IPS-20b (cell line): ENCODE results near the gene CDKN2AIPNL.
"Not testable (repeated sequence)": the region's sequence is repeated elsewhere in the genome, so short reads cannot be mapped to it uniquely, and the experiment has no call there.

Experiments
- H3K27ac ChIP-seq: one replicate; pipeline ENCODE4 v1.5.1; 2013; ENCODE audit warnings: low read length
- H3K27me3 ChIP-seq: 2 replicates; pipeline ENCODE4 v1.6.1; 2013; ENCODE audit warnings: mild to moderate bottlenecking, low read length, inconsistent platforms; ENCODE audit not compliant: insufficient read depth
- H3K36me3 ChIP-seq: 2 replicates; pipeline ENCODE4 v1.6.1; 2013; ENCODE audit warnings: low read depth, mild to moderate bottlenecking, inconsistent platforms, low read length, moderate library complexity; ENCODE audit not compliant: insufficient read depth
- H3K4me1 ChIP-seq: 2 replicates; pipeline ENCODE4 v1.6.1; 2013; ENCODE audit warnings: mild to moderate bottlenecking, control low read depth, inconsistent platforms, low read length, moderate library complexity; ENCODE audit not compliant: insufficient read depth
- H3K4me3 ChIP-seq: 2 replicates; pipeline ENCODE4 v1.5.1; 2013; ENCODE audit warnings: mild to moderate bottlenecking, low read length, inconsistent platforms
- H3K9ac ChIP-seq: 2 replicates; pipeline ENCODE4 v1.6.1; 2013; ENCODE audit warnings: low read depth, mild to moderate bottlenecking, inconsistent platforms, low read length, moderate library complexity
- H3K9me3 ChIP-seq: 2 replicates; pipeline ENCODE4 v1.6.1; 2013; ENCODE audit warnings: mild to moderate bottlenecking, low read depth, low read length, inconsistent platforms; ENCODE audit not compliant: insufficient read depth

Gene CDKN2AIPNL

DNA sequence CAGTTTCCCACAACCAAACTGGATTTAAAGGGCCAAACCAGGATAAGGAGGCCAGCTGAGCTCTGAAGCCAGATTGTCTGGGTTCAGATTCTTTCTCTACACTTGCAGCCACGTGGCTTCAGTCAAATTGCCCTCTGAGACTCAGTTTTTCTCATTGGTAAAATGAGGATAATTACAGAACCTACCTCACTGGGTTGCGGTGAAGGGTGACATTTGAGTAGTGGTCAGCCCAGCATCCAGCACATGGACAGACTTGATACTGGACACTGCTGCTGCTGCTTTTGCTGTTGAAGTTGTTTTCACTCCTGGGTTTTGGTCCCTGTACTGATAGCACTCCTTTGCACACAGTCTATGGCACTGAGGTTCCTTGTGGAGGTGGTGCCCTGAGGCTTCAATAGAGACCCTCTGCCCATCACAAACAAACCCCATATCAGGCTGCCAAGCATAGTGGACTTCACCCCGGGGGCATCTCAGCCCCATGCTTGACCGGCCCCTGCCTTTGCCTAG, 25.7 kb upstream of the CDKN2AIPNL start:
- no peak overlapping the region for H3K9ac ChIP-seq
- H3K4me3 ChIP-seq: no peak overlapping the region
- H3K9me3 ChIP-seq: no peaks in the 10 kb centered on the region
- no peaks in the 10 kb centered on the region for H3K27me3 ChIP-seq
- peaks cover 19% of the 10 kb centered on the region; the same call in 1 of the 2 replicates for H3K4me1 ChIP-seq
- H3K27ac ChIP-seq: no peak overlapping the region
- peaks cover 4% of the 10 kb centered on the region; the same call in 1 of the 2 replicates for H3K36me3 ChIP-seq

DNA sequence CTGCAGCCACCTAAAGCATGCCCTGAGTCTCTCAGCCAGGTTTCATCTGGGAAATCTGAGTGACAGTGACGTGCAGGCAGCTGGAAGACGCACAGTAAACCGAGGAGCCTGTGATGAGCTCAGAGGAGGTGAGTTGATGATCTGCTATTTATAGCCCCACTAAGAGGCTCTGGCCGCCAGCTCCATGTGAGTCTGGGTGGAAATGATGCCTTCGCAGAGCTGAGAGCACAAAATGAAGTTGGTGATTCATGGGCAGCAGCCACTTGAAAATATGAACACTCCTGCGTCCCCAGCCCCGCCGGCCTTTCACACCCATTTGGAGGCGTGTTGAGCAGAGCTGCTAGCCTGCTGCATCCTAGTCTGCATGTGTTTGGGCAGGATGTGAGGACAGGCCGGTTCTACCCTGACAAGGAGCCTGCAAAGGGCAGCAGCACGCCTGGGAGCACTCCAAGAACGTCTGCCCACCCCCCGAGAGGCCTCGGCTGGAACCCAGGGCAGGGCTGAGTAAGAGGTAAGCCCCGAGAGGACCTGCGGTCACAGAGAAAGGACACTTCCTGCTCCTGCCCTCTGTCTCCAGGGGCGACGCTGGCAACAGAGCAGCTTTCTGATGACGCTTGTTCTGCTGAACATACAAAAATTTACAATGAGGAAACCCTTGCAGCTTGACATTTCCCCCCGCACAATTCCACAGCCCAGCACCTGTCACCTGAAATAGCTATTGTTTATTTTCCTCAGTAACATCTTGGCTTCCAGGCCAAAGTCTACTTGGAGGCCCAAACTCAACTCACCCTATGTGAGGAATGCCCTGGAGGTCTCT, 25.1 kb upstream of the CDKN2AIPNL start:
- peaks cover 4% of the 10 kb centered on the region; the same call in 1 of the 2 replicates for H3K36me3 ChIP-seq
- H3K4me3 ChIP-seq: no peak overlapping the region
- no peaks in the 10 kb centered on the region for H3K9me3 ChIP-seq
- no peak overlapping the region for H3K27ac ChIP-seq
- H3K27me3 ChIP-seq: no peaks in the 10 kb centered on the region
- H3K9ac ChIP-seq: no peak overlapping the region
- H3K4me1 ChIP-seq: peaks cover 19% of the 10 kb centered on the region; the same call in 1 of the 2 replicates

DNA sequence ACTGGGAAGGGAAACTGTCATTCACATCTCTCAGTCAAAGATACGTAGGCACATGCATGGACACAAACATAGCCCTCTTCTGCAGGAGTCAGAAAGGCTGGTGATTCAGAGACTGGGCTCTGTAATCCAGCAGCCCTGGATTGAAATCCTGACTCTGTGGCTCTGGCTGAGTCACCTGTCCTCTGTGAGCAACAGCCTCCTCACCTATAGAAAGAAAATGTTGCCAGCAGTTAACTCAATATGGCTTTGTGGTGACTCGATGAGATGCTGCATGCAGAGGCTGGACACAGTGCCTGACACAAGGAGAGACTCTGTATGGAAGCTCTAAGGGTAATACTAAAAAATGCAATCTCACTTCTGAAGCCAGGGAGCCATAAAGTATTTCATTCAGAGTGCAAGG, 23.9 kb upstream of the CDKN2AIPNL start:
- no peak overlapping the region for H3K27ac ChIP-seq
- peaks cover 4% of the 10 kb centered on the region; the same call in 1 of the 2 replicates for H3K36me3 ChIP-seq
- H3K4me3 ChIP-seq: no peak overlapping the region
- H3K27me3 ChIP-seq: no peaks in the 10 kb centered on the region
- no peak overlapping the region for H3K9ac ChIP-seq
- H3K4me1 ChIP-seq: peaks cover 17% of the 10 kb centered on the region; the same call in 1 of the 2 replicates
- H3K9me3 ChIP-seq: no peaks in the 10 kb centered on the region

DNA sequence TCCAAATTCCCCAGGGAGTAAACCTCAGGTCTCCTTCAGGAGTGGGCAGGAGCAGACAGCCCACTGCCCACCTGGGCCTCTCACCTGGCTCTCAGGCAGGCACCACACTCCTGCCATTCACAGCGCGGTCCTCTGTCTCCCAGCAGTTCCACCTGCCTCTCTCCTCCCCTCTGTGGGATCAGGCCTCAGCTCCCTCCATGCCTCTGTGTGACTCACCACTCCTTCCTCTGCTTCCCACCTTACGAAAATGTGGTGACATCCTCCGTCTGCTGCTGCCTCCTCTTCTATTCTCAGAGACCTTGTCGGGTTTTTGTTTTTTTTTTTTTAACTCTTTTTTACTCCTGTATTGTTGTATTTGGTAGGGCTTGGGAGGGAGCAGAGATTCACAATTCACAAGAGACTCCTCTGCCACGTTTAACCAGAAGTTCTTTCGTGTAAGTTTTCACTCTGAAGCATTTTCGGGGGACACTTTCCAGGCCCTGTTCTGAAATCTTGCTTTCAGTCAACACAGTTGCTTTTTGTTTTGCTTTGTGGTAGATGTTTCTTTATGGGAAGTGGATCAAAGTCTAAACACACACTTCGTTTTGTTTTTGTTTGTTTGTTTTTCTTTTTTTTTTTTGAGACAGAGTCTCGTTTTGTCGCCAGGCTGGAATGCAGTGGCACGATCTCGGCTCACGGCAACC, 21.1 kb upstream of the CDKN2AIPNL start:
- H3K4me3 ChIP-seq: no peak overlapping the region
- no peaks in the 10 kb centered on the region for H3K9me3 ChIP-seq
- H3K4me1 ChIP-seq: peaks cover 35% of the 10 kb centered on the region
- no peak overlapping the region for H3K9ac ChIP-seq
- H3K27ac ChIP-seq: no peak overlapping the region
- H3K27me3 ChIP-seq: no peaks in the 10 kb centered on the region
- H3K36me3 ChIP-seq: peaks cover 4% of the 10 kb centered on the region; the same call in 1 of the 2 replicates

DNA sequence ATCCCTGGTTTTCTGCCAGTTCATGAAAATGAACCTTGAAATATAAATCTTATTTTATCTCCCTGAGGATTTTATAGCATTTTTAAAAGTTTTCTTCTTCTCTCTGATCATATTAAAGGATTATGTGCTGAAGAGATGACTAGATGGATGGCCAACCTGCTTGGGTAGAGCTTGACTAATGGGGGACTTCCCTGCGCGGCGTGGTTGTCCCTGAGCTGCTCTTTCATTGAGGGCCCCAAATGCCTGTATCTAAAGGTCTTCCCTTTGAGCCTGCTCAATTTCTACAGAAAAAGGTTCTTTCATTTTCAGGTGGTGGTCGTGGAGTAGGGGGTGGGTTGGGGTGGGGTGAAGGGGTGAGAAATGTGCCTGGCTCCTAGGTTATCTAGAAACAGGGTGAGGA, 20.5 kb upstream of the CDKN2AIPNL start:
- Histone ChIP-seq H3K36me3 (peaks cover 4% of the 10 kb centered on the region; the same call in 1 of the 2 replicates), H3K4me1 (peaks cover 38% of the 10 kb centered on the region), H3K4me3 (no peak overlapping the region), H3K9me3 (no peaks in the 10 kb centered on the region), H3K27me3 (no peaks in the 10 kb centered on the region), H3K27ac (no peak overlapping the region), H3K9ac (no peak overlapping the region)

- Histone ChIP-seq H3K27ac (peak overlapping the region; percentile 22), H3K9ac (peak overlapping the region; percentile 15; the same call in 1 of the 2 replicates), H3K27me3 (no peaks in the 10 kb centered on the region), H3K9me3 (no peaks in the 10 kb centered on the region), H3K36me3 (peaks cover 4% of the 10 kb centered on the region; the same call in 1 of the 2 replicates), H3K4me1 (peaks cover 33% of the 10 kb centered on the region), H3K4me3 (peak overlapping the region; percentile 46; the same call in 1 of the 2 replicates)
Measured at GRCh38 chr5:134430001-134430569, 18.4 kb upstream of the CDKN2AIPNL start.

DNA sequence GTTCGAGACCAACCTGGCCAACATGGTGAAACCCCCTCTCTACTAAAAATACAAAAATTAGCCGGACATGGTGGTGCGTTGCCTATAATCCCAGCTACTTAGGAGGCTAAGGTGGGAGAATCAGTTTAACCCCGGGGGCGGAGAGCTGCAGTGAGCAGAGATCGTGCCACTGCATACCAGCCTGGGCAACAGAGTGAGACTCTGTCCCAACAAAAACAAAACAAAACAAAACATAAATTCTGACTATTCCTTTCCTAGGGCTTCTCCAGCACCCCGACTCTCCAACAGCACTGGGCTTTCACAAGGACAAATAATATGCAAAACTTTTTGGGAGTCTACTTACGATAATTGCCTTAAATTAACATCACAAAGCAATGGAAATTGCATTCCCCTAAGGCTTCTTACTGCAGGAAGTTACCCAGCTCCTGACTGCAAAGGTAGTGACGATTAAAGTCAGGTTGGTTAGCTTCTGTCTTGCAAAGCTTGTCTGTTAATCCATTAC, 15.9 kb upstream of the CDKN2AIPNL start:
- no peaks in the 10 kb centered on the region for H3K27me3 ChIP-seq
- no peaks in the 10 kb centered on the region for H3K9me3 ChIP-seq
- H3K27ac ChIP-seq: peak overlapping the region; percentile 92
- H3K36me3 ChIP-seq: no peaks in the 10 kb centered on the region
- peak overlapping the region; percentile 78; the same call in 1 of the 2 replicates for H3K9ac ChIP-seq
- H3K4me3 ChIP-seq: peak overlapping the region; percentile 64
- peaks cover 26% of the 10 kb centered on the region for H3K4me1 ChIP-seq

- Histone ChIP-seq H3K9me3 (no peaks in the 10 kb centered on the region), H3K9ac (no peak overlapping the region), H3K4me1 (peaks cover 26% of the 10 kb centered on the region), H3K36me3 (no peaks in the 10 kb centered on the region), H3K27ac (no peak overlapping the region), H3K4me3 (no peak overlapping the region), H3K27me3 (no peaks in the 10 kb centered on the region)
Measured at GRCh38 chr5:134426361-134426760, 14.7 kb upstream of the CDKN2AIPNL start.

- H3K36me3 ChIP-seq: no peaks in the 10 kb centered on the region
- peaks cover 9% of the 10 kb centered on the region; the same call in 1 of the 2 replicates for H3K4me1 ChIP-seq
- H3K4me3 ChIP-seq: no peak overlapping the region
- H3K9ac ChIP-seq: no peak overlapping the region
- no peaks in the 10 kb centered on the region for H3K27me3 ChIP-seq
- H3K27ac ChIP-seq: no peak overlapping the region
- H3K9me3 ChIP-seq: peaks cover 9% of the 10 kb centered on the region
Measured at GRCh38 chr5:134423376-134423775, 11.7 kb upstream of the CDKN2AIPNL start.

GRCh38 chr5:134422791-134423365, 11.2 kb upstream of the CDKN2AIPNL start:
- Histone ChIP-seq H3K27ac (no peak overlapping the region), H3K36me3 (no peaks in the 10 kb centered on the region)

GRCh38 chr5:134421038-134421437, 9.4 kb upstream of the CDKN2AIPNL start:
- H3K9ac ChIP-seq, H3K36me3 ChIP-seq, H3K9me3 ChIP-seq, H3K4me1 ChIP-seq, H3K4me3 ChIP-seq, H3K27me3 ChIP-seq, H3K27ac ChIP-seq: not testable (repeated sequence)

More at GRCh38 chr5:134422791-134423365, 11.2 kb upstream of the CDKN2AIPNL start:
- H3K4me1 ChIP-seq: peaks cover 4% of the 10 kb centered on the region; the same call in 1 of the 2 replicates
- H3K9ac ChIP-seq: no peak overlapping the region
- peaks cover 9% of the 10 kb centered on the region for H3K9me3 ChIP-seq
- no peaks in the 10 kb centered on the region for H3K27me3 ChIP-seq
- no peak overlapping the region for H3K4me3 ChIP-seq
